Activated CD4-positive, alpha-beta T cell treated with anti-CD3 and anti-CD28 coated beads, Interleukin-2, amount 10 ng/mL, durations not matched to agents 7 days and 5 days (primary cell): ENCODE measurements around the gene SOX1. TPM values are rescaled to one million over a fixed set of nuclear protein-coding genes. Genes with fewer than 3 reads are reported as not detected.
A peak's percentile ranks its signal among the peaks of the same experiment; 100 is the strongest.

Source experiments
- CTCF ChIA-PET: fragments of 350-600 bp; sonication (Branson Sonifier 250); formaldehyde crosslinking; loops from one replicate; lab custom pipeline; 2021; ENCODE audit warnings: antibody characterized with exemption; lab: Charles Lee
- POLR2A ChIA-PET: fragments of 350-600 bp; sonication (Branson Sonifier 250); formaldehyde crosslinking; loops from one replicate; lab custom pipeline; 2021; ENCODE audit warnings: antibody characterized with exemption; lab: Charles Lee
- DNase-seq: peaks from one replicate; pipeline ENCODE4 v3.0.0-alpha.2; 2020
- H3K27ac Mint-ChIP-seq: one replicate; pipeline ENCODE4 v1.8.0; 2021; ENCODE audit warnings: mild to moderate bottlenecking, moderate library complexity, mixed read lengths
- H3K27me3 Mint-ChIP-seq: one replicate; pipeline ENCODE4 v1.8.0; 2021; ENCODE audit warnings: mixed read lengths
- H3K36me3 Mint-ChIP-seq: one replicate; pipeline ENCODE4 v1.8.0; 2021; ENCODE audit warnings: low read depth, mixed read lengths
- H3K4me1 Mint-ChIP-seq: one replicate; pipeline ENCODE4 v1.8.0; 2021; ENCODE audit warnings: mixed read lengths
- H3K4me3 Mint-ChIP-seq: one replicate; pipeline ENCODE4 v1.8.0; 2021; ENCODE audit warnings: mild to moderate bottlenecking, moderate library complexity, mixed read lengths
- H3K9me3 Mint-ChIP-seq: one replicate; pipeline ENCODE4 v1.8.0; 2021; ENCODE audit warnings: mixed read lengths
- total RNA-seq, 2 experiments: library from RNA; stranded (reverse); gene quantifications; one replicate each; pipeline ENCODE4 v1.2.3, GENCODE V29; 2021

SOX1 gene
- total RNA-seq, 2 experiments from 2014 or later: not detected

DNA sequence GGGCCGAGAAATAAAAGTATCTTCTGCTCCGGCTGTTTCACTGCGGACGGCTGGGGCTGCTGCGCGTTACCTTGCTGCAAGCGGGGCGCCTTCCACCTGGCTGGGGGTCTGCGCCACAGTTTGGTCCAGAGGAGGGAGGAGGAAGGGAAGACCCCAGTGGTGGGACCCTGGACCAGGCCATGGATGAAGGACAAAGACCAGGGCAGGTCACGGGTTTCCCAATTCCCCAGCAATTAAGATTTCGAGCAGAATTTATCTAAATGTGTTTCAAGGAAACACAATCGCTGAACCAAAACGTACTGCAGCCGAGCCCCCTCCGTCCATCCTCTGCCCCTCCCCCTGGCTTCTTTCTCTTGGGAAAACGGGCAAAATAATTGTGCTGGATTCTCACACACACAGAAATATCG lies 2.9 kb downstream of the SOX1 start:
- peaks cover 7% of the 10 kb centered on the region for H3K36me3 Mint-ChIP-seq
- ChIA-PET POLR2A (no interaction called here), CTCF (interaction anchor here (1.6 kb wide), 1 partner anchor 13 kb away, joined by 4 read pairs; no protein-coding TSS in a partner anchor)
- H3K27ac Mint-ChIP-seq: peak overlapping the region; percentile 80
- H3K9me3 Mint-ChIP-seq: peaks cover 5% of the 10 kb centered on the region
- peak overlapping the region; percentile 51 for H3K4me3 Mint-ChIP-seq
- H3K27me3 Mint-ChIP-seq: peaks cover 61% of the 10 kb centered on the region
- peaks cover 3% of the 10 kb centered on the region for H3K4me1 Mint-ChIP-seq
- no peak for DNase-seq

DNA sequence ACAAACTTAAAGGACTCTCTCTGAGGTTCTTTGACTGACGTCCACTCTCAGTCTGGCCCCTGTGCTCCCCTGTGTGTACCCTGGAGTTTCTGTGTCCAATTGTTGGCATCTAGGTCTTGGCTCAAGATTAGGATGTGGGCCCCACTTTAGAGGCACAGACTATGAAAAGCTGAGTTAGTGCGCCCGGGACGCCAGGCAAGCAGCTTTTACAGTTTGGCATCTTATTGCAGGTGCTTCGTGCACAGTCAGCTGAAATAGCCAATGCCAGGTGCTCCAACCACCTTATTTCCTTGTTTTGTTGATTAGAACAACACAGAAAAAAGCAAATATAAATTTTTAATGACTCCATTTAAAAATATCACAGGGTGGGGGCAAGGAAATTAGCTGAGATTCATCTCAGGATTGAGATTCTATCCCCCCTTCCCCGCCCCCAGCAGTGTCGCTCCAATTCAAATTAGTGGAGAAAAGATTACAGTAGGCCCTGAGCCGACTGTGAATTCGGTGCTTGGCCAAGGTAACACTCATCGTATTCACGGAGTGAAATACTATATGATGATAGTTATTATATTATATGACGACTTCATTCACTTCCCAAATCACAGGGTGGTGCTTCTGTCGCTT lies 4.3 kb downstream of the SOX1 start:
- peak overlapping the region; percentile 46 for H3K4me3 Mint-ChIP-seq
- H3K9me3 Mint-ChIP-seq: peaks cover 5% of the 10 kb centered on the region
- H3K27ac Mint-ChIP-seq: peak overlapping the region; percentile 84
- CTCF ChIA-PET: no interaction called here
- peaks cover 7% of the 10 kb centered on the region for H3K36me3 Mint-ChIP-seq
- peaks cover 61% of the 10 kb centered on the region for H3K27me3 Mint-ChIP-seq
- DNase-seq: no peak
- peaks cover 3% of the 10 kb centered on the region for H3K4me1 Mint-ChIP-seq
- POLR2A ChIA-PET: no interaction called here

DNA sequence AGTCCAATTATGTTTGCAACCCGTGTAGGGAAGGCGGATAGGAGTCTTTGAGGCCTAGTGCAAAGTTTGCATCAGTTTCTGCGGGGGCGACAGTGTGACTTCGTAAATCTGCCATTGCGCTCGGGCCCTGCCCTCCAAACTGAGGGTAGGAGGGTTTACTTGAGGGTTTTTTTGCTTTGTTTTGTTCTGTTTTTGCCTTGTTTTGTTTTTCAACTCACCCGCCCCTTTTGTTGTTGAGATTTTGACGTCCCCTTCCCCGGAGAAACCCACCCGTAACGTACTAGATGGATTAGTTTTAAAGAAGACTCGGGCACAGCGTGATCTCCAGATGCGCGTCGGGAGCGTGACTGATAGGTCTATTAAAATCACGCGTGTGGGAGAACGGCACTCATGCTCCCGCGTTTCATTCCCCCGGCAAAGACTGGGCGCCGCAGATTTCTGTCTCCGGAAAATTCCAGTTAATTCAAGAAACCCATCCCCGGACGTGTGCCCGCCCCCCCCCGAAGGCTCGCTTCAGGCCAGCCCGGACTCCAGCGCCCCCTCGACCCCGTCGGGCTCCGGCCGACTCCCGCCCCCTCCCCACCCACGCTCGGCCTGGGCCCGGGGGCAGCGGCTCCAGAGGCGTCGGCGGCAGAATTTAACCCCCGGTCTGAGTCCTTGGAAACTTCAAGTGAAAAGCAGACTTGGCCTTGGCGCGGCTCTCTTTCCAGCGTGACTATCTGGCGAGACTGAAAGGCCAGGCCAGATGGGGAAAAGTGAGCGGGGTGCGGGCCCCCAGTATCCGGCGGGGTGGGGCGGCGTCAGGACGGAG lies 5.0 kb downstream of the SOX1 start:
- H3K36me3 Mint-ChIP-seq: peaks cover 7% of the 10 kb centered on the region
- CTCF ChIA-PET: no interaction called here
- peaks cover 3% of the 10 kb centered on the region for H3K4me1 Mint-ChIP-seq
- peaks cover 64% of the 10 kb centered on the region for H3K27me3 Mint-ChIP-seq
- peak overlapping the region; percentile 84 for H3K27ac Mint-ChIP-seq
- H3K9me3 Mint-ChIP-seq: peaks cover 5% of the 10 kb centered on the region
- H3K4me3 Mint-ChIP-seq: peak overlapping the region; percentile 46
- POLR2A ChIA-PET: no interaction called here
- DNase-seq: no peak

DNA sequence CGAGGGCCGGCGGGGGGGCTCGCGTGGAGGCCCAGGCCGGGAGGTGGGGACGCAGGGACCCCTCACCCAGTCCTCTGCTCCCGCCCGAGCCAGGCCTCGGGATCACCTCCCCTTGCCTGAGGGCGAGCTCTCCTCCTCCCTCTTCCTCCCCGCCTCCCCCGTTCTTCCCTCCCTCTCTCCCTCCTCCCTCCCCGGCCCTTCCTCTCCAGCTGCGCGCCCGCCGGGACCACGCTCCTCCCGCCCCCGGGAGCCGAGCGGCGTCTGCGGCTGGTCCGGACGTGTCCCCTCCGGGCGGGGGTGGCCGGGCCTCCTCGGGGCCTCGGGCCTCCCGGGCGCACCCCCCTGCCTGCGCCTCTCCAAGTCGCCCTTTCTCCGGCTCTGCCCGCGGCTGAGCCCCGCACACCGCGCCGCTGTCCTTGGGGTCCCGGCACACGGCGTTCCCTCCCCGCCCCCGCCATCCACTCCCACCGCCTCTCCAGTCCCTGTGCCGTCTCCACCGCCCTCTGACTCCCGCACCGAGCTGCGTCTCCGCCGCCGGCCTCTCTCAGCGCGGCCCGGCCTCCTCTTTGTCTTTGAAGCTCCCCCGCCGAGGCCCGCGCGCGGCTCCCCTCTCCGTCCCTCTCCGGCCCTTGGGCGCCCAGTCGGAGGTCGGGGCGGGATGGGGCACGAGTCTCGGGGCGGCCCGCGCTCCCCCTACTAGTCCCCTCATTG lies 5.7 kb downstream of the SOX1 start:
- DNase-seq: no peak
- Mint-ChIP-seq H3K27me3 (peaks cover 67% of the 10 kb centered on the region), H3K27ac (no peak overlapping the region), H3K4me3 (no peak overlapping the region), H3K4me1 (peaks cover 3% of the 10 kb centered on the region), H3K9me3 (peaks cover 5% of the 10 kb centered on the region), H3K36me3 (peaks cover 7% of the 10 kb centered on the region)
- CTCF ChIA-PET: interaction anchor here (0.6 kb wide), 1 partner anchor 29 kb away, joined by 3 read pairs; no protein-coding TSS in a partner anchor
- POLR2A ChIA-PET: interaction anchor here (0.6 kb wide), 1 partner anchor 296 kb away, joined by 4 read pairs; no protein-coding TSS in a partner anchor

DNA sequence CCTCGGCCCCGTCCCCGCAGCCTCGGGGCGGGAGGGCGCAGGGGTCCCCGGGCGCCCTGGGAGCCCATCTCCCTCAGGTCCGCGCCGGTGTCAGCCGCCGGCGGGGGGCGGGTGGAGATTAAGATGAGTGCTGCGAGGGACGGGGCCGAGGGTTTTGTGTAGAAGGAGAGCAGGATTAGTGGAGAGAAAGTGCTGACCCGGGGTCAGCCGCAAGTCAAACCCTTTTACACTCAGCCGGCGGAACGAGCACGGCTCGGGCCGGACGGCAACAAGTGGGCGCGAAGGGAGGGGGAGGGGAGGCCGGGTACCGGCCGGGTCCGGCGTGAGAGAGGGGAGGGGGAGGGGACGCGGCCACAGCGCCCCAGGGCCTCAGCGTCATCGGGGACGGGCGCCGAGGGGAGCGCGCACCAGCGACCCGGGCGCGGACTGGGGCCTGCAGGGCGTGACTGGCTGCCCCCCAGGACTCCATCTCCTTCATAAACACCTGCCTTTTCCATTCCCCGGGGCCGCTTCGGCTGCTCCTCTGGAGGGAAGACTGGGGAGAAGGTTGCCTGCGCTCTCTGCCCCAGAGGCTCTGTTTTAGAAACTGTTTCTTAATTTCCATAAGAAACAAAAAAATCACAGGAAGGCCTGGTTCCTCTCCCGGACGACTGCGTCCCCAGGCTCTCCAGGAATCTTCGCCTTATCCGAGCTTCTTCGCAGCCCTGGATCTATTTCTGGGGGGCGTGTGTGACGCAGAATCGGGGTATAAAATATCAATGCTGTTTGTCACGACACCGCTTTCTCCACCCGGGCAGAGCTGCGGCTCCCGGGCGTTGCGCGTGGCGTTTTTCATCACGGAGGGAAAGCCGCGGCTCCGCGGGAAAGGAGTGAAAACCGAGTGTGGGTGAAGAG lies 6.5 kb downstream of the SOX1 start:
- Mint-ChIP-seq H3K4me1 (peaks cover 3% of the 10 kb centered on the region), H3K27me3 (peaks cover 71% of the 10 kb centered on the region), H3K4me3 (peak overlapping the region; percentile 22), H3K36me3 (peaks cover 7% of the 10 kb centered on the region), H3K9me3 (peaks cover 5% of the 10 kb centered on the region), H3K27ac (peak overlapping the region; percentile 31)
- POLR2A ChIA-PET: no interaction called here
- CTCF ChIA-PET: interaction anchor here (0.6 kb wide), 1 partner anchor 30 kb away, joined by 3 read pairs; no protein-coding TSS in a partner anchor
- no peak for DNase-seq

DNA sequence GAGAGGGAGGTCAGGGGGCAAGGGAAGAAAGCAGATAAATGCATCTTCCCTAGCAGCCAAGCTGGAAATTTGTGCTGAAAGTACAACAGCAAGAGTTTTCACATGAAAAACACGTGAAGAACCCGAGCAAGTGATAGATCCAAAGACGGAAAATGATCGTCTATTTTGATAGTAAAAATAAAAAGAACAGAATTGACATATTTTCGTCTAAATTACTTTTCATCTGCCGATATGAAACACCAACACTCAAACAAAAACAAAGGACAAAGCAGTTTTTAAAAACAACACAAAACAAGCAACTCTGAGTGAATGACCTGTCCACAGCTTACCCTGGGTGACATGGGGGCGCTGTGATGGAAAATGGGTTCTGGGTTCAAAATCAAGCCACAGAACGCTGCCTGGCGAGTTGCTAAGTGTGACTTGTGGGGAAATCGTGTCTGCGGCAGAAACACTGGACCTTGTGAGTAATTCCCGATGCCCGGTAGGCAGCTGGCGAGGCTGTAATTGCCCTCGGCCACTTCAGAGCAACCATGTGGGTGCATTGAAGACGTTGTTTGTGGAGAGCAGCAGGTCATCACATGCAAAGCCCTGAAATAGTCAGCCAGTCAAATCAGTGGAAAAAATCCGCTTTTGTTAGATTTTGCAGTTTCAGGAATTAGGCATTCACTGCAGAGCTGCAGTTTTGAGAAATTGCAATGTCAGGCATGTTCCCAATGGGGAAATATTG lies 7.4 kb downstream of the SOX1 start:
- Mint-ChIP-seq H3K9me3 (peaks cover 5% of the 10 kb centered on the region), H3K36me3 (peaks cover 5% of the 10 kb centered on the region), H3K4me1 (no peaks in the 10 kb centered on the region), H3K27me3 (peaks cover 65% of the 10 kb centered on the region), H3K27ac (peak overlapping the region; percentile 31), H3K4me3 (no peak overlapping the region)
- ChIA-PET CTCF (no interaction called here), POLR2A (no interaction called here)
- DNase-seq: no peak

DNA sequence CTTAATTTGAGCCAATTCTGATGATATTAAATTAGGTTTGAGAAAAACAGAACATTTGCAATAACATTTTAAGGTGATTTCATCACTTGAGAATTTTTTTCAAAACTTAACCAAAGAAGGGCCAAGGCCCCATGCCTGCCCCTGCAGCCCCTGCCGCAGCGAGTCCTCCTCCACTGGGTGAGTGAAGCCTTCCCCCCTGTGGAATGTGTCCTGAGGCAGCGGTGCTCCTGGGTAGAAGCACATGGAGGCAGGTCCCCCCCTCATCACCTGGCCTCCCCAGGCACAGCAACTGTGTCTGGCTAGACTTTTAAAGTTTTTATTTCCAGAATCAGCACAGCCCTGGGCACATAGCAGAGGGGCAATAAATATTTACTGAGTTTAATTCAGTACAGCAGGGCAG lies 10.8 kb downstream of the SOX1 start:
- no peak overlapping the region for H3K4me3 Mint-ChIP-seq
- no peaks in the 10 kb centered on the region for H3K36me3 Mint-ChIP-seq
- H3K27me3 Mint-ChIP-seq: peaks cover 41% of the 10 kb centered on the region
- H3K27ac Mint-ChIP-seq: no peak overlapping the region
- DNase-seq: no peak
- H3K9me3 Mint-ChIP-seq: peaks cover under 1% of the 10 kb centered on the region
- ChIA-PET CTCF (no interaction called here), POLR2A (no interaction called here)
- H3K4me1 Mint-ChIP-seq: no peaks in the 10 kb centered on the region

DNA sequence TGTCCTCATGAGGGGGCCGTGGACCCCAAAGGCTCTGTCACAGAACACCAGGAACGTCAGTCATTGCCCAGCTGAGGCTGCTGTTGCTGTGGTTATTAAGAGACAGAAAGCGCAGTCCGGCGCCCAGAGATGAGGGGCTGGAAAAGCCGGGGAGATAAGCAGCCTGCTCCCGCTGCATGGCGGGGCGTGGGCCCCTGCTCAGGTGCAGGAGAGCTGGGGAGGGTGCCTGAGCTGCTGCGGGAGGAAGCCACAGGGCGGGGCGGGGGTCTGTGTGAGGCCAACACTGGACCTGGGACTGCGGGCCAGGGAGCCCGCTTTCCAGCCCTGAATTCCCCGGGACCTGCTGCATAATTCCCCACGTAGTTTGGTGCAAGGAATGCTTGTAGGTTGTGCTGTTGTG lies 11.3 kb downstream of the SOX1 start:
- H3K9me3 Mint-ChIP-seq: peaks cover 2% of the 10 kb centered on the region
- ChIA-PET POLR2A (no interaction called here), CTCF (no interaction called here)
- no peak for DNase-seq
- peaks cover 40% of the 10 kb centered on the region for H3K27me3 Mint-ChIP-seq
- H3K27ac Mint-ChIP-seq: no peak overlapping the region
- no peaks in the 10 kb centered on the region for H3K4me1 Mint-ChIP-seq
- H3K36me3 Mint-ChIP-seq: no peaks in the 10 kb centered on the region
- no peak overlapping the region for H3K4me3 Mint-ChIP-seq

DNA sequence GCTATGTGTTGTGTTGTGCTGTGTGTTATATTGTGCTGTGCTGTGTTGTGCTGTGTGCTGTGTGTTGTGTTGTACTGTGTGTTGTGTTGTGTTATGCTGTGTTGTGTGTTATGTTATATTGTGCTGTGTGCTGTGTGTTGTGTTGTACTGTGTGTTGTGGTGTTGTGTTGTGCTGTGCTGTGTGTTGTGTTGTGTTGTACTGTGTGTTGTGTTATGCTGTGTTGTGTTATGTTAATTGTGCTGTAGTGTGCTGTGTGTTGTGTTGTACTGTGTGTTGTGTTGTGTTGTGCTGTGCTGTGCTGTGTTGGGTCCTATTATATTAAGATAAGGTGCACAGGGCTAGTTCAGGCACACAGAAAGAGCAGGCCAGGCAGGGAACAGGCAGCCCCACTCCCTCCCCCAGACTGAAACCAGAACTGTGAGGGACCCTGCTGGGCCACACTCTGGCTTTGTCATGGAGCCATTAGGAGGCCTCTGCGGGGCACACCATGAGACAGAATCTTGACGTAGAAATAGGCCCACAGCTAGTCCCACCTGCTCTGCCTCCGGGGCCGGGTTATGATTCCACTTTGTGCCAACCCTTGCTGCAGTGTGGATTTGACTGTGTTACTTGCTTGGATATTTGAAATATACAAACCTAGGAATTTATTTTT lies 12.1 kb downstream of the SOX1 start:
- H3K36me3 Mint-ChIP-seq: no peaks in the 10 kb centered on the region
- CTCF ChIA-PET: no interaction called here
- POLR2A ChIA-PET: no interaction called here
- no peaks in the 10 kb centered on the region for H3K4me1 Mint-ChIP-seq
- peaks cover 34% of the 10 kb centered on the region for H3K27me3 Mint-ChIP-seq
- no peak for DNase-seq
- H3K27ac Mint-ChIP-seq: no peak overlapping the region
- no peak overlapping the region for H3K4me3 Mint-ChIP-seq
- peaks cover 8% of the 10 kb centered on the region for H3K9me3 Mint-ChIP-seq

DNA sequence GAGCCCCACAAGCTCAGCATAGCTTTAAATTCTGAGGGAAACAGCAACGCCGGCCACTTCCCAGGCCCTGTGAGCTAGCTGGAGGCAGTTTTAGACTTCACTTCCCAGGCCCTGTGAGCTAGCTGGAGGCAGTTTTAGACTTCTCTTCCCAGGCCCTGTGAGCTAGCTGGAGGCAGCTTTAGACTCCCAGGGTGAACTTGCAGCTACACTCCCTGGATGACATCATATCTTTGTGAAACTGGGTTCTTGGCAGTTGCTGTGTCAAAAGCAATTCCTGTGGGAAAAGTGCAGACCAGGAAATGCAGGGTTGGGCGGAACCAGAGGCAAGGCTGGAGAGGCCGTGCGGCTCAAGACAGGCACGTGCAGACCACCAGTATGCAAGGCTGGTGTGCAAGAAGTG lies 12.7 kb downstream of the SOX1 start:
- Mint-ChIP-seq H3K9me3 (peaks cover 13% of the 10 kb centered on the region), H3K27me3 (peaks cover 27% of the 10 kb centered on the region), H3K27ac (no peak overlapping the region), H3K4me3 (no peak overlapping the region), H3K36me3 (no peaks in the 10 kb centered on the region), H3K4me1 (no peaks in the 10 kb centered on the region)
- no peak for DNase-seq
- CTCF ChIA-PET: no interaction called here
- POLR2A ChIA-PET: no interaction called here

DNA sequence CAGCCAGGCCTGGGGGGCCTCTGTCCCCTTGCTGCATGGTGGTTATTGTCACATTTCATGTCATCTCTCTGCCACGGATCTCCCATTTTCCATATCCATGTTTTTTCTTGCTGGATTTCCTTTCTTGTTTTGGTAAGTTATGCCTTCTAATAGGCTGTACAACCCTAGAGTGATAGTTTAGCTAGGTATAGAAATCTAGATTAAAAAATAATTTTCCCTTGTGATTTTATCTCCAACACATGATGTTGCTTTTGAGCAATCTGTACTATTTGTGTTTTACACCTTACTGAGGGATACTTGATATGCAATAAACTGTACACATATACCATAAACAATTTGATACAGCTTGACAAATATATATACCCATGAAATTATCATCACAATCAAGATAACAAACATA lies 17.0 kb downstream of the SOX1 start:
- no peaks in the 10 kb centered on the region for H3K27me3 Mint-ChIP-seq
- ChIA-PET POLR2A (no interaction called here), CTCF (no interaction called here)
- H3K9me3 Mint-ChIP-seq: peaks cover 15% of the 10 kb centered on the region
- no peak overlapping the region for H3K27ac Mint-ChIP-seq
- no peak overlapping the region for H3K4me3 Mint-ChIP-seq
- H3K36me3 Mint-ChIP-seq: no peaks in the 10 kb centered on the region
- DNase-seq: no peak
- H3K4me1 Mint-ChIP-seq: no peaks in the 10 kb centered on the region
